H9 (cell line): ENCODE measurements around the gene NKAIN4. TPM values are rescaled to one million over a fixed set of nuclear protein-coding genes. Genes with fewer than 3 reads are reported as not detected.

Source experiments
- DNase-seq: peaks from one replicate; pipeline ENCODE4 v3.0.0-alpha.2; 2017
- H2AFZ ChIP-seq: one replicate; pipeline ENCODE4 v1.6.1; 2013; ENCODE audit warnings: mild to moderate bottlenecking, low read length, control low read depth, moderate library complexity
- H2AK5ac ChIP-seq: 2 replicates; pipeline ENCODE4 v1.6.1; 2013; ENCODE audit warnings: low read length, control low read depth, mixed read lengths; ENCODE audit not compliant: insufficient read length
- H2BK120ac ChIP-seq: one replicate; pipeline ENCODE4 v1.6.1; 2013; ENCODE audit warnings: low read depth, mild to moderate bottlenecking, low read length, control low read depth, inconsistent platforms; ENCODE audit not compliant: poor library complexity, severe bottlenecking
- H2BK12ac ChIP-seq: 2 replicates; pipeline ENCODE4 v1.6.1; 2013; ENCODE audit warnings: low read length, control low read depth, mixed read lengths, low read depth; ENCODE audit not compliant: insufficient read length
- H2BK15ac ChIP-seq: 2 replicates; pipeline ENCODE4 v1.6.1; 2013; ENCODE audit warnings: low read depth, low read length, control low read depth
- H2BK20ac ChIP-seq: one replicate; pipeline ENCODE4 v1.6.1; 2013; ENCODE audit warnings: low read depth, mild to moderate bottlenecking, low read length, control low read depth, inconsistent platforms; ENCODE audit not compliant: poor library complexity, severe bottlenecking
- H2BK5ac ChIP-seq: 2 replicates; pipeline ENCODE4 v1.6.1; 2013; ENCODE audit warnings: low read length, control low read depth, mixed read lengths; ENCODE audit not compliant: insufficient read length
- H3K14ac ChIP-seq: 2 replicates; pipeline ENCODE4 v1.6.1; 2013; ENCODE audit warnings: low read length, control low read depth; ENCODE audit not compliant: insufficient read depth
- H3K18ac ChIP-seq: 2 replicates; pipeline ENCODE4 v1.6.1; 2013; ENCODE audit warnings: low read depth, mild to moderate bottlenecking, mixed read lengths, low read length, control low read depth; ENCODE audit not compliant: insufficient read length
- H3K23ac ChIP-seq: 2 replicates; pipeline ENCODE4 v1.6.1; 2013; ENCODE audit warnings: low read length, control low read depth, mixed read lengths, low read depth; ENCODE audit not compliant: insufficient read length
- H3K23me2 ChIP-seq: 2 replicates; pipeline ENCODE4 v1.6.1; 2013; ENCODE audit warnings: low read depth, mild to moderate bottlenecking, mixed read lengths, low read length, control low read depth; ENCODE audit not compliant: insufficient read length, poor library complexity, severe bottlenecking
- H3K27ac ChIP-seq: 2 replicates; pipeline ENCODE4 v1.5.1; 2013; ENCODE audit warnings: low read length, control low read depth, mixed read lengths, low read depth; ENCODE audit not compliant: insufficient read length
- H3K27me3 ChIP-seq: 2 replicates; pipeline ENCODE4 v1.6.1; 2013; ENCODE audit warnings: low read length, control low read depth, inconsistent platforms; ENCODE audit not compliant: insufficient read depth
- H3K4ac ChIP-seq: 2 replicates; pipeline ENCODE4 v1.6.1; 2013; ENCODE audit warnings: low read depth, mild to moderate bottlenecking, control low read depth, inconsistent platforms, low read length, moderate library complexity
- H3K4me1 ChIP-seq: 2 replicates; pipeline ENCODE4 v1.6.1; 2013; ENCODE audit warnings: low read length, control low read depth, inconsistent platforms; ENCODE audit not compliant: insufficient read depth
- H3K4me2 ChIP-seq: 2 replicates; pipeline ENCODE4 v1.6.1; 2013; ENCODE audit warnings: low read length, control low read depth, mixed read lengths; ENCODE audit not compliant: insufficient read length, insufficient read depth
- H3K56ac ChIP-seq: 2 replicates; pipeline ENCODE4 v1.6.1; 2013; ENCODE audit warnings: low read depth, mild to moderate bottlenecking, mixed read lengths, low read length, control low read depth; ENCODE audit not compliant: insufficient read length
- H3K79me1 ChIP-seq: 2 replicates; pipeline ENCODE4 v1.6.1; 2013; ENCODE audit warnings: low read depth, mild to moderate bottlenecking, moderate library complexity, low read length, control low read depth, inconsistent platforms; ENCODE audit not compliant: insufficient read depth, poor library complexity, severe bottlenecking
- H3K79me2 ChIP-seq: 2 replicates; pipeline ENCODE4 v1.6.1; 2013; ENCODE audit warnings: low read length, control low read depth, inconsistent platforms; ENCODE audit not compliant: insufficient read depth
- H3K9ac ChIP-seq: 2 replicates; pipeline ENCODE4 v1.6.1; 2013; ENCODE audit warnings: low read length, control low read depth, mixed read lengths; ENCODE audit not compliant: insufficient read length; ENCODE audit errors: extremely low read depth
- H3K9me3 ChIP-seq: one replicate; pipeline ENCODE4 v1.6.1; 2013; ENCODE audit warnings: low read depth, low read length, inconsistent platforms; ENCODE audit not compliant: control insufficient read depth
- H3T11ph ChIP-seq: one replicate; pipeline ENCODE4 v1.6.1; 2013; ENCODE audit warnings: mild to moderate bottlenecking, low read length, control low read depth, inconsistent platforms
- H4K20me1 ChIP-seq: one replicate; pipeline ENCODE4 v1.6.1; 2013; ENCODE audit not compliant: control insufficient read depth, insufficient read length, insufficient read depth
- H4K5ac ChIP-seq: 2 replicates; pipeline ENCODE4 v1.6.1; 2013; ENCODE audit warnings: low read depth, mild to moderate bottlenecking, mixed read lengths, low read length, control low read depth; ENCODE audit not compliant: insufficient read length
- H4K8ac ChIP-seq: replicated peaks from 2 replicates; pipeline ENCODE4 v1.6.1; 2013; ENCODE audit warnings: low read length, control low read depth, mixed read lengths, low read depth; ENCODE audit not compliant: insufficient read length
- H4K91ac ChIP-seq: 2 replicates; pipeline ENCODE4 v1.6.1; 2013; ENCODE audit warnings: low read depth, mild to moderate bottlenecking, moderate library complexity, mixed read lengths, low read length, control low read depth; ENCODE audit not compliant: insufficient read length
- H3K27ac Mint-ChIP-seq, 3 experiments: 2 replicates in 2 of 3; 3 replicates in 1 of 3; pipeline ENCODE4 v1.8.0; 2020 to 2021; ENCODE audit warnings: mixed read lengths in 3 of 3, mild to moderate bottlenecking in 1 of 3, moderate library complexity in 1 of 3
- H3K27me3 Mint-ChIP-seq: 2 replicates; pipeline ENCODE4 v1.8.0; 2021; ENCODE audit warnings: low read depth, mild to moderate bottlenecking, moderate library complexity, mixed read lengths
- H3K36me3 Mint-ChIP-seq, 3 experiments: 2 replicates in 2 of 3; 3 replicates in 1 of 3; pipeline ENCODE4 v1.8.0; 2020 to 2021; ENCODE audit warnings: low read depth in 3 of 3, mixed read lengths in 3 of 3; ENCODE audit not compliant: insufficient read depth in 1 of 3
- H3K4me1 Mint-ChIP-seq, 2 experiments: 2 replicates each; pipeline ENCODE4 v1.8.0; 2020; ENCODE audit warnings: mixed read lengths in 2 of 2
- H3K4me3 Mint-ChIP-seq, 2 experiments: 2 replicates in 1 of 2; 3 replicates in 1 of 2; pipeline ENCODE4 v1.8.0; 2020 to 2021; ENCODE audit warnings: mild to moderate bottlenecking in 2 of 2, mixed read lengths in 2 of 2, moderate library complexity in 1 of 2
- H3K9me3 Mint-ChIP-seq, 2 experiments: 2 replicates in 1 of 2; 3 replicates in 1 of 2; pipeline ENCODE4 v1.8.0; 2020; ENCODE audit warnings: mild to moderate bottlenecking in 2 of 2, mixed read lengths in 2 of 2, moderate library complexity in 1 of 2
- CTCF ChIP-seq: fragments of 200-600 bp; sonication (generic); conservative IDR thresholded peaks from 3 replicates; pipeline ENCODE4 v1.8.0; 2021; ENCODE audit warnings: antibody characterized with exemption, mild to moderate bottlenecking
- WGBS: extraction: QIAGEN DNeasy Blood & Tissue Kit; methylation state at CpG from one replicate; pipeline ENCODE4 v1.1.7; 2013; ENCODE audit warnings: missing lambda C conversion rate, low lambda C conversion rate, mixed read lengths; ENCODE audit not compliant: insufficient read length; ENCODE audit errors: extremely low coverage; 5-methylcytosine and 5-hydroxymethylcytosine counted together
- total RNA-seq: library from RNA; stranded (reverse); gene quantifications from 2 replicates; pipeline ENCODE4 v1.2.1, GENCODE V29; 2021

Gene NKAIN4
- total RNA-seq, 1 experiment from 2014 or later, result 20.9 TPM

- no peaks in the 10 kb centered on the region for H3K79me2 ChIP-seq
- H4K5ac ChIP-seq, result no peak overlapping the region
- no peak overlapping the region for H2BK120ac ChIP-seq
- no peak overlapping the region for H2AK5ac ChIP-seq
- no peak overlapping the region for H3K27ac ChIP-seq
- no peak overlapping the region for H2BK5ac ChIP-seq
- H3K56ac ChIP-seq, result no peak overlapping the region
- no CpG with 5 or more reads among the region's 25 CpGs for WGBS
- no peak overlapping the region; the same call in 1 of the 2 replicates for H3K14ac ChIP-seq
- no peak overlapping the region for H4K91ac ChIP-seq
- peaks cover 19 to 32% of the 10 kb centered on the region in 2 experiments for H3K4me1 Mint-ChIP-seq
- H3K4me3 Mint-ChIP-seq, result no peak overlapping the region
- no peaks in the 10 kb centered on the region; a peak in 1 of 5 replicates for H3K9me3 Mint-ChIP-seq
- H3K23ac ChIP-seq, result no peak overlapping the region
- no peaks in the 10 kb centered on the region for H3K36me3 Mint-ChIP-seq
- H3K4me1 ChIP-seq, result no peaks in the 10 kb centered on the region; the same call in 1 of the 2 replicates
- no peak overlapping the region for H3K18ac ChIP-seq
- H3K9me3 ChIP-seq, result no peaks in the 10 kb centered on the region
- no peak for TF ChIP-seq CTCF
- H3K23me2 ChIP-seq, result peaks cover 3% of the 10 kb centered on the region
- H2BK12ac ChIP-seq, result no peak overlapping the region
- H4K8ac ChIP-seq, result no peak overlapping the region
- no peak overlapping the region for H3K27ac Mint-ChIP-seq
- peaks cover 34% of the 10 kb centered on the region for H3K27me3 Mint-ChIP-seq
- no peak overlapping the region for H3K4me2 ChIP-seq
- no peak overlapping the region for H2BK15ac ChIP-seq
- H2AFZ ChIP-seq, result no peak overlapping the region
- DNase-seq, result no peak
- H4K20me1 ChIP-seq, result no peaks in the 10 kb centered on the region
- H3K9ac ChIP-seq, result no peak overlapping the region
- H3K79me1 ChIP-seq, result no peaks in the 10 kb centered on the region
- H3T11ph ChIP-seq, result no peak overlapping the region
- no peaks in the 10 kb centered on the region; the same call in 1 of the 2 replicates for H3K27me3 ChIP-seq
- H3K4ac ChIP-seq, result no peak overlapping the region
- H2BK20ac ChIP-seq, result no peak overlapping the region
Measured at GRCh38 chr20:63259734-63260460, 5.6 kb upstream of the NKAIN4 start.
